Measurements from ENCODE around the gene SLC10A7. TPM values are rescaled to one million over a fixed set of nuclear protein-coding genes. Genes with fewer than 3 reads are reported as not detected.

The SLC10A7 gene
- total RNA-seq, 2 experiments from 2014 or later: 15.1 to 16.3 TPM

GRCh38 chr4:146329050-146329716 lies 192.6 kb downstream of the SLC10A7 start:
- CTCF ChIA-PET: no interaction called here
- POLR2A ChIA-PET: no interaction called here

GRCh38 chr4:146327859-146328650 lies 193.7 kb downstream of the SLC10A7 start:
- ChIA-PET POLR2A (no interaction called here), CTCF (no interaction called here)

GRCh38 chr4:146318894-146319293 lies 202.8 kb downstream of the SLC10A7 start:
- POLR2A ChIA-PET: no interaction called here
- CTCF ChIA-PET: no interaction called here

GRCh38 chr4:146317783-146318182 lies 204.0 kb downstream of the SLC10A7 start:
- ChIA-PET CTCF (no interaction called here), POLR2A (no interaction called here)

GRCh38 chr4:146315184-146315583 lies 206.6 kb downstream of the SLC10A7 start:
- ChIA-PET CTCF (no interaction called here), POLR2A (no interaction called here)

- ChIA-PET CTCF (no interaction called here), POLR2A (no interaction called here)
Observed at GRCh38 chr4:146311238-146311970, 210.3 kb downstream of the SLC10A7 start.

GRCh38 chr4:146310319-146311021 lies 211.3 kb downstream of the SLC10A7 start:
- POLR2A ChIA-PET: no interaction called here
- CTCF ChIA-PET: no interaction called here

GRCh38 chr4:146308951-146309350 lies 212.8 kb downstream of the SLC10A7 start:
- ChIA-PET CTCF (interaction anchor here (0.6 kb wide), 1 partner anchor 120 kb away, joined by 3 read pairs; no protein-coding TSS in a partner anchor), POLR2A (no interaction called here)

GRCh38 chr4:146302822-146303221 lies 218.9 kb downstream of the SLC10A7 start:
- POLR2A ChIA-PET: no interaction called here
- CTCF ChIA-PET: no interaction called here

GRCh38 chr4:146299607-146300006 lies 222.1 kb downstream of the SLC10A7 start:
- ChIA-PET CTCF (no interaction called here), POLR2A (no interaction called here)

- CTCF ChIA-PET: no interaction called here
- POLR2A ChIA-PET: no interaction called here
Observed at GRCh38 chr4:146294776-146295175, 227.0 kb downstream of the SLC10A7 start.

GRCh38 chr4:146292508-146292907 lies 229.2 kb downstream of the SLC10A7 start:
- ChIA-PET POLR2A (no interaction called here), CTCF (no interaction called here)

GRCh38 chr4:146291313-146291712 lies 230.4 kb downstream of the SLC10A7 start:
- ChIA-PET CTCF (no interaction called here), POLR2A (no interaction called here)

- ChIA-PET POLR2A (no interaction called here), CTCF (no interaction called here)
Observed at GRCh38 chr4:146288193-146288592, 233.5 kb downstream of the SLC10A7 start.

- ChIA-PET POLR2A (no interaction called here), CTCF (no interaction called here)
Observed at GRCh38 chr4:146285037-146285436, 236.7 kb downstream of the SLC10A7 start.

GRCh38 chr4:146283758-146284651 lies 237.7 kb downstream of the SLC10A7 start:
- ChIA-PET CTCF (no interaction called here), POLR2A (no interaction called here)

GRCh38 chr4:146282657-146283056 lies 239.1 kb downstream of the SLC10A7 start:
- ChIA-PET POLR2A (interaction anchor here (0.6 to 0.7 kb wide), 2 partner anchors 11 to 61 kb away, joined by 3 read pairs; no protein-coding TSS in a partner anchor), CTCF (interaction anchor here (1.4 kb wide), 1 partner anchor 9 kb away, joined by 4 read pairs; no protein-coding TSS in a partner anchor)

- POLR2A ChIA-PET: no interaction called here
- CTCF ChIA-PET: no interaction called here
Observed at GRCh38 chr4:146278986-146279385, 242.8 kb downstream of the SLC10A7 start.

GRCh38 chr4:146275370-146275769 lies 246.4 kb downstream of the SLC10A7 start:
- POLR2A ChIA-PET: no interaction called here
- CTCF ChIA-PET: no interaction called here
